Adipose tissue (tissue), 3 donors: ENCODE data around the gene GARIN5A. TPM values are rescaled to one million over a fixed set of nuclear protein-coding genes. Genes with fewer than 3 reads are reported as not detected.

Source experiments
- H3K27ac ChIP-seq: one replicate; pipeline ENCODE4 v1.5.1; 2013; ENCODE audit warnings: low read depth, low read length
- WGBS, 3 donors: extraction: QIAGEN DNeasy Blood & Tissue Kit; methylation state at CpG; one replicate each; pipeline ENCODE4 v1.1.7; 2013; 5-methylcytosine and 5-hydroxymethylcytosine counted together
- polyA plus RNA-seq, 3 donors: library from polyadenylated mRNA; stranded (reverse); fragments of 200-250 nt; gene quantifications; one replicate each; pipeline ENCODE4 v1.2.3, GENCODE V29; 2013
- donor health status: healthy with polysubstance abuse.
- donor health status: Bipolar disorder and iron deficiency.
- donor health status: healthy.

The GARIN5A gene
- polyA plus RNA-seq, 3 donors = 0.68 to 2.7 (median 1.8) TPM

- no peak overlapping the region for H3K27ac ChIP-seq
- 4 to 11% (median 6%) methylated on average over 36 to 38 of the region's 38 CpGs for whole genome bisulfite sequencing, 3 donors
Measured at GRCh38 chr19:50427997-50428425, 48.6 kb downstream of the GARIN5A start.

- 80 to 86% (median 80%) methylated on average over 24 to 26 of the region's 26 CpGs for WGBS, 3 donors
- no peak overlapping the region for H3K27ac ChIP-seq
Measured at GRCh38 chr19:50427318-50427925, 49.2 kb downstream of the GARIN5A start.

- WGBS, 3 donors = 62 to 86% (median 62%) methylated on average over 7 of the region's 7 CpGs
- no peak overlapping the region for H3K27ac ChIP-seq
Measured at GRCh38 chr19:50425581-50425980, 51.1 kb downstream of the GARIN5A start.

- 74 to 83% (median 82%) methylated on average over 21 to 22 of the region's 22 CpGs for WGBS, 3 donors
- H3K27ac ChIP-seq = no peak overlapping the region
Measured at GRCh38 chr19:50423279-50424113, 53.2 kb downstream of the GARIN5A start.

- no peak overlapping the region for H3K27ac ChIP-seq
- 76 to 88% (median 83%) methylated on average over 18 of the region's 18 CpGs for WGBS, 3 donors
Measured at GRCh38 chr19:50422397-50423278, 54.0 kb downstream of the GARIN5A start.

GRCh38 chr19:50420808-50421207 lies 55.8 kb downstream of the GARIN5A start:
- WGBS, 3 donors = 62 to 82% (median 62%) methylated on average over 3 of the region's 3 CpGs
- H3K27ac ChIP-seq = no peak overlapping the region

- WGBS, 3 donors = 40 to 47% (median 41%) methylated on average over 3 of the region's 3 CpGs
Measured at GRCh38 chr19:50420127-50420526, 56.5 kb downstream of the GARIN5A start.

GRCh38 chr19:50419580-50420035 lies 57.0 kb downstream of the GARIN5A start:
- WGBS, 3 donors = 22 to 23% (median 22%) methylated on average over 8 of the region's 8 CpGs
- no peak overlapping the region for H3K27ac ChIP-seq

More at GRCh38 chr19:50420127-50420526, 56.5 kb downstream of the GARIN5A start:
- no peak overlapping the region for H3K27ac ChIP-seq

- H3K27ac ChIP-seq = no peak overlapping the region
- 7 to 12% (median 12%) methylated on average over 14 of the region's 14 CpGs for WGBS, 3 donors
Measured at GRCh38 chr19:50419022-50419579, 57.5 kb downstream of the GARIN5A start.

- no peak within 1 kb of the TSS for H3K27ac ChIP-seq
- 16 to 31% (median 27%) methylated on average over 28 to 34 of the region's 34 CpGs for WGBS, 3 donors
Measured at GRCh38 chr19:50418176-50419021, 58.2 kb downstream of the GARIN5A start, which contains the start of gene SPIB. Gene SPIB, plus strand, starts transcription at chr19:50418938. Its CDS starts 25 bp downstream, at chr19:50418963.

GRCh38 chr19:50417111-50418081 lies 59.3 kb downstream of the GARIN5A start:
- whole genome bisulfite sequencing, 3 donors = 34 to 77% (median 72%) methylated on average over 30 to 38 of the region's 42 CpGs
- H3K27ac ChIP-seq = no peak overlapping the region

Other genes with a start within 250 kb of the GARIN5A start
- 1 to 10 TPM in 1 of 3 donors, under 1 TPM in 2; 0.51 to 1.4 (median 0.67) TPM for gene KCNC3, start 147.5 kb downstream of the GARIN5A start, polyA plus RNA-seq
- gene NAPSA, start 111.2 kb downstream of the GARIN5A start, polyA plus RNA-seq = 1 to 10 TPM in 2 of 3 donors, under 1 TPM in 1; 0.28 to 2.1 (median 1.4) TPM
- 10 to 100 TPM; 37.0 to 87.1 (median 79.2) TPM for gene NR1H2, start 100.4 kb downstream of the GARIN5A start, polyA plus RNA-seq
- 10 to 100 TPM; 12.1 to 23.8 (median 13.5) TPM for gene POLD1, start 92.5 kb downstream of the GARIN5A start, polyA plus RNA-seq
- gene SPIB, start 57.9 kb downstream of the GARIN5A start, polyA plus RNA-seq = 1 to 10 TPM in 1 of 3 donors, under 1 TPM in 2; 0.34 to 1.4 (median 0.46) TPM
- under 1 TPM; 0.06 to 0.34 (median 0.15) TPM for gene MYBPC2, start 44.0 kb downstream of the GARIN5A start, polyA plus RNA-seq
- gene EMC10, start 341 bp downstream of the GARIN5A start, polyA plus RNA-seq = 10 to 100 TPM; 42.4 to 75.0 (median 69.1) TPM
- 10 to 100 TPM; 34.9 to 61.6 (median 56.8) TPM for gene JOSD2, start 34.3 kb upstream of the GARIN5A start, polyA plus RNA-seq
- gene ASPDH, start 37.1 kb upstream of the GARIN5A start, polyA plus RNA-seq = under 1 TPM in 1 of 3 donors, not detected in 2; 0.36 TPM
- 1 to 10 TPM in 2 of 3 donors, under 1 TPM in 1; 0.52 to 3.0 (median 1.6) TPM for gene LRRC4B, start 91.6 kb upstream of the GARIN5A start, polyA plus RNA-seq
- gene SYT3, start 163.0 kb upstream of the GARIN5A start, polyA plus RNA-seq = under 1 TPM; 0.07 to 0.24 (median 0.11) TPM
- 1 to 10 TPM in 1 of 3 donors, not detected in 2; 1.5 TPM for gene C19orf81, start 172.6 kb upstream of the GARIN5A start, polyA plus RNA-seq
- 1 to 10 TPM in 1 of 3 donors, under 1 TPM in 2; 0.02 to 1.1 (median 0.33) TPM for gene SHANK1, start 243.0 kb upstream of the GARIN5A start, polyA plus RNA-seq
- 10 to 100 TPM in 1 of 3 donors, 1 to 10 TPM in 2; 4.8 to 11.4 (median 5.3) TPM for gene CLEC11A, start 246.5 kb upstream of the GARIN5A start, polyA plus RNA-seq